ENCODE data around the gene GULP1. TPM values are rescaled to one million over a fixed set of nuclear protein-coding genes. Genes with fewer than 3 reads are reported as not detected.
"Not testable (repeated sequence)": the region's sequence is repeated elsewhere in the genome, so short reads cannot be mapped to it uniquely, and the experiment has no call there.

Gene GULP1
- total RNA-seq, 1 donor from 2014 or later: not detected

- no peaks in the 10 kb centered on the region for H3K9me3 Mint-ChIP-seq
- no peak for DNase-seq
- H3K4me1 Mint-ChIP-seq: no peaks in the 10 kb centered on the region
- H3K4me3 Mint-ChIP-seq: no peak overlapping the region
- no peak overlapping the region for H3K27ac Mint-ChIP-seq
- peaks cover 2% of the 10 kb centered on the region for H3K27me3 Mint-ChIP-seq
- intact Hi-C loops (cut with micrococcal nuclease): loop anchor here (1.0 to 10.0 kb wide), 4 partner anchors 460 to 888 kb away; no protein-coding TSS in a partner anchor
- H3K36me3 Mint-ChIP-seq (ENCODE audit: low read depth): no peaks in the 10 kb centered on the region
Measured at GRCh38 chr2:188523919-188524318, 232.2 kb downstream of the GULP1 start.

DNA sequence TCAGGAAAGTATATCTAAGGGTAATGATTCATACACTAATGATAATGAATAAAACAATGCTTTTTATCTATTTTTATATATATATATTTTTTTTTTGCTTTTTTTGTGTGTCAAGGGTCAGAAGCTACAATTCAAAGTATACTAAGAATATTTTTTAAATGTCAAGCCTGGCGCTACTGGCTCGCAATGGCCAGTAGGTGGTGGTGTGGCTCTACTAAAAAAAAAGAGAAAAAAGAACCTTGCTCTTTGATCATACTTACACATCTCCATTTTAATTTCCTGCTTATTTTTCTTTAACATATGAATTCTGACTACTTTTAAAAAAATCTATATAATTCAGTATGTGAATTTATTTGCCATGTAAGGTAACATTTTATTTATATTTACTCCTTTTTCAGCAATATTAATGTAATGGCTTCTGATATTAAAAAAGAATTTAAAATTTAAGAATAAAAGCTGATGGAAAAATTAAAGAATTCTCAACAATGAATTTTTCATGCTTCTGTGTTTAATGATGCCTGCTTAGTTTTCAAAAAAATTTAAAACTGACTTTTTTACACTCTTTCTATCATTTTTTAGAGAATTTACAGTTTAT lies 232.9 kb downstream of the GULP1 start:
- H3K4me1 Mint-ChIP-seq: no peaks in the 10 kb centered on the region
- peak; percentile 67 for DNase-seq
- peaks cover 2% of the 10 kb centered on the region for H3K27me3 Mint-ChIP-seq
- H3K27ac Mint-ChIP-seq: no peak overlapping the region
- no peaks in the 10 kb centered on the region for H3K36me3 Mint-ChIP-seq (ENCODE audit: low read depth)
- no peak overlapping the region for H3K4me3 Mint-ChIP-seq
- H3K9me3 Mint-ChIP-seq: no peaks in the 10 kb centered on the region
- intact Hi-C loops (cut with micrococcal nuclease): loop anchor here (1.0 to 10.0 kb wide), 4 partner anchors 460 to 888 kb away; no protein-coding TSS in a partner anchor

- Mint-ChIP-seq H3K4me1 (no peaks in the 10 kb centered on the region), H3K4me3 (no peak overlapping the region), H3K9me3 (no peaks in the 10 kb centered on the region), H3K36me3 (ENCODE audit: low read depth) (no peaks in the 10 kb centered on the region), H3K27ac (no peak overlapping the region), H3K27me3 (no peaks in the 10 kb centered on the region)
- DNase-seq: no peak
- intact Hi-C loops (cut with micrococcal nuclease): loop anchor here (10.0 kb wide), 1 partner anchor 568 kb away; no protein-coding TSS in a partner anchor
Measured at GRCh38 chr2:188526701-188527100, 235.0 kb downstream of the GULP1 start.

- no peak overlapping the region for H3K27ac Mint-ChIP-seq
Measured at GRCh38 chr2:188527141-188527540, 235.5 kb downstream of the GULP1 start.

DNA sequence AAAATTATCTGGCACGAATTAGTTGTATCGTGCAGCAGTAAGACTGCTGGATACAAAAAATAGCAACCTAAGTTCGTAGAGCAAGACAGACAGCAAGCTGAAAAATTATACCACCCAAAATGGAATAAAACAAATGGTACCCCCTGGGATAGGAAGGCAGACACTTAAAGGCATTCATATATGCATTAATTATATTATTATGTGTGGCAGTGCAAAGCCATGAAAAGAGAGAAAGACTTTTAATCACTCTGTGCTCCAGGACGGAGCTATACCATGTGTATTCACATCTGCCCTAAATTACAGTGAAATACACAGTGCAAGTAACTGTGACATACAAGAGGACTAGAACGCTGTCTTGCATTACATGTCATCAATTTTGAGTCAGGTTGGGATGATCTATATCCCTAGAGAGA lies 235.9 kb downstream of the GULP1 start:
- Mint-ChIP-seq H3K27me3 (no peaks in the 10 kb centered on the region), H3K36me3 (ENCODE audit: low read depth) (no peaks in the 10 kb centered on the region), H3K4me3 (no peak overlapping the region), H3K27ac (no peak overlapping the region), H3K4me1 (no peaks in the 10 kb centered on the region), H3K9me3 (no peaks in the 10 kb centered on the region)
- no peak for DNase-seq
- intact Hi-C loops (cut with micrococcal nuclease): loop anchor here (10.0 kb wide), 1 partner anchor 567 kb away; no protein-coding TSS in a partner anchor

More at GRCh38 chr2:188527141-188527540, 235.5 kb downstream of the GULP1 start:
- intact Hi-C loops (cut with micrococcal nuclease): loop anchor here (10.0 kb wide), 1 partner anchor 568 kb away; no protein-coding TSS in a partner anchor
- H3K36me3 Mint-ChIP-seq (ENCODE audit: low read depth): no peaks in the 10 kb centered on the region
- no peaks in the 10 kb centered on the region for H3K4me1 Mint-ChIP-seq
- DNase-seq: no peak
- no peak overlapping the region for H3K4me3 Mint-ChIP-seq
- no peaks in the 10 kb centered on the region for H3K27me3 Mint-ChIP-seq
- no peaks in the 10 kb centered on the region for H3K9me3 Mint-ChIP-seq

- no peak for DNase-seq
- no peaks in the 10 kb centered on the region for H3K4me1 Mint-ChIP-seq
- H3K9me3 Mint-ChIP-seq: no peaks in the 10 kb centered on the region
- no peak overlapping the region for H3K27ac Mint-ChIP-seq
- intact Hi-C loops (cut with micrococcal nuclease): loop anchor here (10.0 kb wide), 1 partner anchor 565 kb away; no protein-coding TSS in a partner anchor
- H3K36me3 Mint-ChIP-seq (ENCODE audit: low read depth): no peaks in the 10 kb centered on the region
- no peak overlapping the region for H3K4me3 Mint-ChIP-seq
- no peaks in the 10 kb centered on the region for H3K27me3 Mint-ChIP-seq
Measured at GRCh38 chr2:188529710-188530109, 238.0 kb downstream of the GULP1 start.

DNA sequence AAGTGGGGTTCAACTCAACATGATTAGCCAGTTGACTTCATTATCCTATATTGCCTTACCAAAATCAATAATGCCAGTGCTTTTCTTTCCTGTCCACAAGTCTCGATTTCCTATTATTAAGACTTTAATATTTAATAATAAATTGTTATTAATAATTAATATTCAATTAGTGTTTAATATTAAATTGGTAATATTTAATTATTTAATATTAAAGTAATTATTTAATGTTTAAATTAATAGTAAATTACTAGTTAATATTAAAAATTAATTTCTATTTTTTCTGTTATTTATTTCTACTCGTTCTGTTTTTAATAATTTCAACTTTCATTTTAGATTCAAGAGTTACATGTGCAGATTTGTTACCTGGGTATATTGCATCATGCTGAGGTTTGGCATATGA lies 243.2 kb downstream of the GULP1 start:
- DNase-seq: no peak
- no peaks in the 10 kb centered on the region for H3K27me3 Mint-ChIP-seq
- no peaks in the 10 kb centered on the region for H3K9me3 Mint-ChIP-seq
- no peak overlapping the region for H3K27ac Mint-ChIP-seq
- no peak overlapping the region for H3K4me3 Mint-ChIP-seq
- H3K4me1 Mint-ChIP-seq: no peaks in the 10 kb centered on the region
- intact Hi-C loops (cut with micrococcal nuclease): no loop called here
- no peaks in the 10 kb centered on the region for H3K36me3 Mint-ChIP-seq (ENCODE audit: low read depth)

DNA sequence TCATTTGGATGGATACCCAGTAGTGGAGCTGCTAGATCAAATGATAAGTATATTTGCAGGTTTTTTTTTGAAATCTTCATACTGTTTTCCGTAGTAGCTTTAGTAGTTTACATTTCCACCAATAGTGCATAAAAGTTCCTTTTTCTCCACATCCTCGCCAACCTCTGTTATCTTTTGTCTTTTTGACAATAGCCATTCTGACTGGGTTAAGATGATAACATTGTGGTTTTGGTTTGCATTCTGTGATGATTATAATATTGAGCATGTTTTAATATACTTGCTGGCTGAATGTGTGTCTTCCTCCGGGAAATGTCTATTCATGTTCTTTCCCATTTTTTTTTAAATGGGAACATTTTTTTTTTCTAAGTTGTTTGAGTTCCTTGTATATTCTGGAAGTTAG lies 260.0 kb downstream of the GULP1 start:
- intact Hi-C loops (cut with micrococcal nuclease): no loop called here
- H3K4me3 Mint-ChIP-seq: no peak overlapping the region
- H3K4me1 Mint-ChIP-seq: no peaks in the 10 kb centered on the region
- DNase-seq: no peak
- H3K27me3 Mint-ChIP-seq: no peaks in the 10 kb centered on the region
- H3K27ac Mint-ChIP-seq: no peak overlapping the region
- no peaks in the 10 kb centered on the region for H3K36me3 Mint-ChIP-seq (ENCODE audit: low read depth)
- H3K9me3 Mint-ChIP-seq: no peaks in the 10 kb centered on the region

- Mint-ChIP-seq H3K27ac (no peak overlapping the region), H3K36me3 (ENCODE audit: low read depth) (no peaks in the 10 kb centered on the region), H3K4me1 (no peaks in the 10 kb centered on the region)
Measured at GRCh38 chr2:188557081-188557480, 265.4 kb downstream of the GULP1 start.

DNA sequence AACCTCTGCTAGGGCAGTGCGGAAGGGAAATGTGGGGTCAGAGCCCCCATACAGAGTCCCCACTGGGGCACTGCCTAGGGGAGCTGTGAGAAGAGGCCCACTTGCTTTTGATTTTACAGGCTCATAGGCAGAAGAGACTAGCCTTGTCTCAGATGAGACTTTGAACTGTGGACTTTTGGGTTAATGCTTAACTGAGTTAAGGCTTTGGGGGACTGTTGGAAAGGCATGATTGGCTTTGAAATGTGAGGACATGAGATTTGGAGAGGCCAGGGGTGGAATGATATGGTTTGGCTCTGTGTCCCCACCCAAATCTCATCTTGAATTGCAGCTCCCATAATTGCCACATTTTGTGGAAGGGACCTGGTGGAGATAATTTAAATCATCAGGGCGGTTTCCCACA lies 267.8 kb downstream of the GULP1 start:
- H3K27ac Mint-ChIP-seq; H3K4me3 Mint-ChIP-seq; H3K9me3 Mint-ChIP-seq; DNase-seq; H3K4me1 Mint-ChIP-seq; H3K36me3 Mint-ChIP-seq (ENCODE audit: low read depth); H3K27me3 Mint-ChIP-seq; intact Hi-C loops (cut with micrococcal nuclease): not testable (repeated sequence)

More at GRCh38 chr2:188557081-188557480, 265.4 kb downstream of the GULP1 start:
- Mint-ChIP-seq H3K4me3 (no peak overlapping the region), H3K9me3 (no peaks in the 10 kb centered on the region), H3K27me3 (no peaks in the 10 kb centered on the region)
- no peak for DNase-seq
- intact Hi-C loops (cut with micrococcal nuclease): no loop called here

DNA sequence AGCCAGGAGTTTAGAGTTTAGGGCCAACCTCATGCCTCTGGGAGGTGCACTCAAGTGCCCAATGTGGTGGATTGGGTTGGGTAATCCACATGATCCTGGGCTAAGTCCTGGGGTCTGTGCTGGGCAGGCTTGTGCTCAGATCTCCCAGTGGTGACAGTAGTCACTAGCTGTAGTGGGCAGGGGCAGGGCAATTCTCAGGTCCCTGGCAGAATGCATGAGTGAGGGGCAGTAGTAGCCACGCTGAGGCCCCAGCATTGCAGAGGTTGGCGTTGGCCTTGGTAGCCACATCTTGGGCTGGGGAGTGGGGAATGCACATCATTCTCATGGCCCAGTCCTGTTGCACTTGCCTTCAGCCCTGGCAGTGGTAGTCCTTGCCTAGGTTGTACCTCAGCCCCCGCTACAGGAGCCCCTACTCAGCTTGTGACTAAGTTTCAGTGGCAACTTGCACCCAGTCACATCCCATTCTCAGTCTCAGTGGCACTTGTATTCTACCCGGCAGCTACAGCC lies 269.9 kb downstream of the GULP1 start:
- no peaks in the 10 kb centered on the region for H3K4me1 Mint-ChIP-seq
- intact Hi-C loops (cut with micrococcal nuclease): no loop called here
- no peak for DNase-seq
- no peak overlapping the region for H3K27ac Mint-ChIP-seq
- H3K36me3 Mint-ChIP-seq (ENCODE audit: low read depth): no peaks in the 10 kb centered on the region
- no peak overlapping the region for H3K4me3 Mint-ChIP-seq
- no peaks in the 10 kb centered on the region for H3K27me3 Mint-ChIP-seq
- no peaks in the 10 kb centered on the region for H3K9me3 Mint-ChIP-seq

DNA sequence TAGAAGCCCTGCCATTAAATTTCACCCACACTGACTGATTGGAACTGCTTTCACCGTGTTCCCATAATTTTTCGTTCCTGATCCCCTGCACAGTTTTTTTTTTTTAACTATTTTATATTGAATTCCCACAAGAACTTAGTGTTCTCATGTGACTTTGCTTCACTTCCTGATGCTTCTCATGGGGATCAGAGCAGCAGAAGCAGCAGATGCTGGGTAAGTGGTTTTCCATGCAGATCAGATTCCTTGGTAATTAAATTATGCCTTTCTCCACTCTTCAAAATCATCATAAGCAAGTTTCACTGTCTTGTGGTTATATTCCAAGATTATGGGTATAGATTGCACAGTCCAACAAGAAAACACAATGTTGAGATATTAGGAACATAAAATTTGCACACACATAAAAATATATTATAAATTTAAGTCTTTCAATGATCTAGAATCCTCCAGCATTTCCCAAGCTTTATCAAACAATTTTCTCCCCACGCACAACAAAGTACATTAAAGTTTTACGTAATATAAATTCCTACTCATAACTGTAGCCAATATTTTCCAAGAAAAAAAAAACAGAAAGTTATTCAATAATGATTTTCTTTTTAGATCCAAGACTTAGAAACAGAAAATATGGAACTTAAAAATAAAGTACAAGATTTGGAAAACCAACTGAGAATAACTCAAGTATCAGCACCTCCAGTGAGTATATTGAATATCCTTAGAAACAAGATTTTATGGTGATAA lies 277.9 kb downstream of the GULP1 start:
- Mint-ChIP-seq H3K27me3 (no peaks in the 10 kb centered on the region), H3K4me1 (no peaks in the 10 kb centered on the region), H3K4me3 (no peak overlapping the region), H3K27ac (no peak overlapping the region), H3K36me3 (ENCODE audit: low read depth) (no peaks in the 10 kb centered on the region), H3K9me3 (no peaks in the 10 kb centered on the region)
- no peak for DNase-seq
- intact Hi-C loops (cut with micrococcal nuclease): no loop called here

GRCh38 chr2:188570370-188570769 lies 278.7 kb downstream of the GULP1 start:
- Mint-ChIP-seq H3K27ac (no peak overlapping the region), H3K36me3 (ENCODE audit: low read depth) (no peaks in the 10 kb centered on the region), H3K4me1 (no peaks in the 10 kb centered on the region), H3K4me3 (no peak overlapping the region), H3K27me3 (no peaks in the 10 kb centered on the region), H3K9me3 (no peaks in the 10 kb centered on the region)
- intact Hi-C loops (cut with micrococcal nuclease): no loop called here
- DNase-seq: no peak

DNA sequence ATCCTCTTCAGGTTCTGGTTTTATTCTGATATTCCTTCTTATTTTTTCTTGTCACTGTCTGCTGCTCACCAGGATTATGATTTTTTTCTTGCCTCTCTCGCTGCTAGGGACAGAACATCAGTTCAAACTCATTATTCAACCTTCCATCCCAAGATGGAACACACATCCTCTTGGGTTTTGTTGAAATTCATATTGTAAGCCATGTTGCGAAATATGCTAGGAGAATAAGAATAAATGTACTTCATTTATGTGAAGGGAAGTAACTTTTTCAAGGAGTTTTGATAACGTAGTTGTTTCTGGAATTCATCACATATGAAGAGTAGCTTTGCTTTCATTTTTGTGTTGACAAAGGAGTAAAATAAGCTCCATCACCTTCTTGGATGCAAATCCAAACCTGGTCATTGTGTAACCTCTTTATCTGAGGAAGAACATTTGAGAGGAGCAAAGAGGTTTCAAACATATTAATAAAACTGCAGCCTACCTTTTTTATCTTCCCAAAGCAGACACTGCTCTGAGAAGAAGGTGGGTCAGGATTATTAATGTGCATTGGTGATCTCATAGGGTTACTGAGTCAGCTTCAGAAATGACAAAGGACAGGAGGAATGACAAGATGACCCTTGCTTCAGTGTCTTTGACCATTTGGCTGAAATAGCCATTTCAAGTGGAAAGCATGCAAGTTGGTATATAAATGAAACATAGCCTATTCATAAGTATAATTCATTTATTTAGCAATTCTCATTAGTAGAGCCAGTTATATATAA lies 280.0 kb downstream of the GULP1 start:
- Mint-ChIP-seq H3K27ac (no peak overlapping the region), H3K4me3 (no peak overlapping the region), H3K36me3 (ENCODE audit: low read depth) (no peaks in the 10 kb centered on the region), H3K4me1 (no peaks in the 10 kb centered on the region), H3K9me3 (no peaks in the 10 kb centered on the region), H3K27me3 (no peaks in the 10 kb centered on the region)
- DNase-seq: no peak
- intact Hi-C loops (cut with micrococcal nuclease): no loop called here
